Medulla oblongata (tissue), 1 donor: ENCODE results near the gene MRPL43.
"Not testable (repeated sequence)": the region's sequence is repeated elsewhere in the genome, so short reads cannot be mapped to it uniquely, and the experiment has no call there.

Experiments
- DNase-seq: peaks from one replicate; pipeline ENCODE4 v3.0.0-alpha.2; 2015; ENCODE audit errors: extremely low spot score

Gene MRPL43

GRCh38 chr10:100983868-100984671 is 3.2 kb downstream of the MRPL43 start:
- DNase-seq: no peak

- DNase-seq: no peak
Measured at GRCh38 chr10:100982916-100983830, 4.1 kb downstream of the MRPL43 start.

GRCh38 chr10:100981178-100981772 is 6.0 kb downstream of the MRPL43 start:
- DNase-seq: no peak

GRCh38 chr10:100980711-100981110 is 6.6 kb downstream of the MRPL43 start:
- no peak for DNase-seq

GRCh38 chr10:100980311-100980710 is 7.0 kb downstream of the MRPL43 start:
- DNase-seq: no peak

- DNase-seq: no peak
Measured at GRCh38 chr10:100979791-100980272, 7.5 kb downstream of the MRPL43 start.

- no peak for DNase-seq
Measured at GRCh38 chr10:100978901-100979195, 8.4 kb downstream of the MRPL43 start.

GRCh38 chr10:100978121-100978900 is 9.0 kb downstream of the MRPL43 start:
- no peak for DNase-seq

- no peak for DNase-seq
Measured at GRCh38 chr10:100977436-100977835, 9.9 kb downstream of the MRPL43 start.

- DNase-seq: no peak
Measured at GRCh38 chr10:100976906-100977305, 10.4 kb downstream of the MRPL43 start.

- not testable (repeated sequence) for DNase-seq
Measured at GRCh38 chr10:100975397-100975796, 11.9 kb downstream of the MRPL43 start.

GRCh38 chr10:100972904-100973535 is 14.3 kb downstream of the MRPL43 start:
- no peak for DNase-seq

- no peak for DNase-seq
Measured at GRCh38 chr10:100972115-100972903, 15.0 kb downstream of the MRPL43 start.

GRCh38 chr10:100970914-100971811 is 16.1 kb downstream of the MRPL43 start:
- no peak for DNase-seq

GRCh38 chr10:100970076-100970913 is 17.0 kb downstream of the MRPL43 start:
- no peak for DNase-seq

GRCh38 chr10:100969187-100970075 is 17.9 kb downstream of the MRPL43 start, which contains the start of gene SEMA4G:
TSS of gene SEMA4G (plus strand) at chr10:100969504. CDS start at chr10:100972913, 3,409 bp downstream.
- peak; percentile 24 for DNase-seq

GRCh38 chr10:100968863-100969186 is 18.5 kb downstream of the MRPL43 start:
- no peak for DNase-seq
